Measurements from ENCODE around the gene TAS1R3. TPM values are rescaled to one million over a fixed set of nuclear protein-coding genes. Genes with fewer than 3 reads are reported as not detected.

The TAS1R3 gene
- total RNA-seq, 1 donor from 2014 or later = 0.34 TPM

DNA sequence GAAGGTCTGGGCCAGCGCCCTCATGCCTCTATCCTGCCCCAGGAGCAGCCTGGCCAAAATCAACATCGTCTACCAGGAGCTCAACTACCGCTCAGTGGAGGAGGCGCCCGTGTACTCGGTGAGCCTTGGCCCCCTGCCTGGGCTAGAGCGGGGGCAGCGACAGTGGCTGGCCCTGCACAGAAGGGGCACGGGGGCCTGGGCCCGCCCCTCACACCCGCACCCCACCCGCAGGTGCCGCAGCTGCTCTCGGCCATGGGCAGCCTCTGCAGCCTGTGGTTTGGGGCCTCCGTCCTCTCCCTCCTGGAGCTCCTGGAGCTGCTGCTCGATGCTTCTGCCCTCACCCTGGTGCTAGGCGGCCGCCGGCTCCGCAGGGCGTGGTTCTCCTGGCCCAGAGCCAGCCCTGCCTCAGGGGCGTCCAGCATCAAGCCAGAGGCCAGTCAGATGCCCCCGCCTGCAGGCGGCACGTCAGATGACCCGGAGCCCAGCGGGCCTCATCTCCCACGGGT, 40.0 kb upstream of the TAS1R3 start:
- no peaks in the 10 kb centered on the region for H3K27me3 Mint-ChIP-seq (ENCODE audit: insufficient read depth)
- intact Hi-C loops (cut with micrococcal nuclease) = loop anchor here (2.0 to 5.0 kb wide), 2 partner anchors 168 to 309 kb away; partner anchors contain the start of gene PERM1
- no peaks in the 10 kb centered on the region for H3K4me1 Mint-ChIP-seq (ENCODE audit: low read depth)
- no peak for DNase-seq (ENCODE audit: low spot score)
- H3K27ac Mint-ChIP-seq = no peak overlapping the region
- H3K36me3 Mint-ChIP-seq (ENCODE audit: low read depth) = no peaks in the 10 kb centered on the region
- no peaks in the 10 kb centered on the region for H3K9me3 Mint-ChIP-seq
- no peak overlapping the region for H3K4me3 Mint-ChIP-seq

DNA sequence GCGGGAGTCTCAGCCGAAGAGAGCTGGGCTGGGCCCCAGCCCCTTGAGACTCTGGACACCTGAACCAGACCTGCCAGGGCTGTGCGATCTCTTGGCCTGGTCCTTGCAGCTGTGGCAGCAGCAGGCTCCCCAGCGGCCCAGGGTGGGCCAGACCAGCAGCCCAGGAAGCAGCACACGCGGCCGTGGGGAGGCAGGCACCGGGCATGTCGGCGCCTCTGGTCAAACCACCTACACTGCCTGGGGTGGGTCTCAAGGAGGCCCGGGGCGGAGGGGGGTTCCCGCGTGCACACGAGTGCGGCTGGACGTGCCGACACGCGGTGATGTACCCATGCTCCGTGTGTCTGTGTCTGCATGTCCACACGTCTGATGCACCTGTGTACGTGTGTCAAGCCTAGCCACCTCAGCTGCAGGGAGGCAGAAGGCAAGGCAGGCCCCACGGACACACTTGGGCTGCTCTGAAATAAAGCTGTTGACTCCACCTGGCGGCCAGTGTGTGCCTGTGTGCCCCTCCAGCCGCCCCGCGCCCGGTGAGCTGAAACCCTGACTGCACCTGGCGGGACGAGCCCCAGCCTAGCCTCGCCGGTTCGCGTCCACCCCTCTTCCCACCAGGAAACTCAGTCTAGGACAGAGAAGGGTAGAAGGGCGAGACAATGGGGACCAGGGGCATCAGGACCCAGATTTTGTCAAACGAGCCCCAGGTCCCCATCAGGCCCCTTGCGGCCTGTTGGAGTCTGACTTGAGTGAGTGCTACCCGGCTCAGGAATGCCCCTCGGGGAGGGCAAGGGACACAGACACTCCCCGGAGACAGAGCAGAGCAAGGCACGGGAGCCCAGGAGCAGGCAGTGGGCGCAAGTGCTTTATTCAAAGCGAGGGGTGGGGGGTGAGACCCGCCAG, 39.3 kb upstream of the TAS1R3 start:
- no peak overlapping the region for H3K27ac Mint-ChIP-seq
- no peaks in the 10 kb centered on the region for H3K27me3 Mint-ChIP-seq (ENCODE audit: insufficient read depth)
- DNase-seq (ENCODE audit: low spot score) = peak; percentile 52
- H3K36me3 Mint-ChIP-seq (ENCODE audit: low read depth) = no peaks in the 10 kb centered on the region
- intact Hi-C loops (cut with micrococcal nuclease) = loop anchor here (2.0 to 5.0 kb wide), 3 partner anchors 169 to 309 kb away; partner anchors contain the start of gene PERM1
- H3K9me3 Mint-ChIP-seq = no peaks in the 10 kb centered on the region
- no peak overlapping the region for H3K4me3 Mint-ChIP-seq
- no peaks in the 10 kb centered on the region for H3K4me1 Mint-ChIP-seq (ENCODE audit: low read depth)

DNA sequence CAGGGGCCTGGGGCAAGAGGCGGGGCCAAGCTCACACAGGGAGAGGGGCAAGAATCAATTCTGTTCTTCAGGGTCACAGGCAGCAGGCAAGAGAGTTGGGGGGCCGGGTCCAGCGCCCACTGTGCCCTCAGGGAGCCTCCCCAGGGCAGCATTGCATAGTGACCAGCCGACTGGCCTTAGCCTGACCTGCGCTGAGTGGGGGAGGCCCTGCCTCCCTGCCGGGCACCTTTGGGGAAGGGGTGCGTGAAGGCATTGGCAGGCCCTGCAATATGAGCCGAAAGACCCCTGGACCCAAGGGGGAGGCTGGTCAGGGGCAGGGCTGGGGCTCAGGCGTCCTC, 38.7 kb upstream of the TAS1R3 start:
- intact Hi-C loops (cut with micrococcal nuclease) = loop anchor here (2.0 to 5.0 kb wide), 2 partner anchors 260 to 310 kb away; partner anchors contain the start of gene PERM1
- Mint-ChIP-seq H3K4me1 (ENCODE audit: low read depth) (no peaks in the 10 kb centered on the region), H3K36me3 (ENCODE audit: low read depth) (no peaks in the 10 kb centered on the region), H3K9me3 (no peaks in the 10 kb centered on the region), H3K27me3 (ENCODE audit: insufficient read depth) (no peaks in the 10 kb centered on the region), H3K4me3 (no peak overlapping the region), H3K27ac (no peak overlapping the region)
- DNase-seq (ENCODE audit: low spot score) = no peak

DNA sequence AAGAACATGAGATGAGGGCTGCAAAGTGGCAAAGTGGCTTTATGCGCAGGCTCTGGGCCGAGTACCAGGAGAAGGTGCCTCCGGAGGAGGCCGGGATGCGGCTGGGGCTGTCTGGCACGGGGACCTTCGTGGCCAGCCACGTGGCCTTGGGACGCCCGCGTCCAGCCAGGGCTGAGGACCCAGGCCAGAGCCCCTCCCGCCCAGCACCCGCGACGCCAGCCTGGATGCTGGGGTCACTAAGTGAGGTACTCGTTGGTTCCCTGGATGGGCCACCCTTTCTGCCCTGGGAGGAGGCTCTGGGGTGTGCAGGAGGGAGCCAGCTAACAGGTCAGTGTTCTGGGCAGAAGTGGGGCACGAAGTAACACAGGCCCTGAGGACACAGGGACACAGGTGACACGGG, 38.2 kb upstream of the TAS1R3 start:
- intact Hi-C loops (cut with micrococcal nuclease) = loop anchor here (2.0 to 5.0 kb wide), 2 partner anchors 260 to 311 kb away; partner anchors contain the start of gene PERM1
- Mint-ChIP-seq H3K27me3 (ENCODE audit: insufficient read depth) (no peaks in the 10 kb centered on the region), H3K36me3 (ENCODE audit: low read depth) (no peaks in the 10 kb centered on the region), H3K4me3 (no peak overlapping the region), H3K9me3 (no peaks in the 10 kb centered on the region), H3K27ac (no peak overlapping the region), H3K4me1 (ENCODE audit: low read depth) (no peaks in the 10 kb centered on the region)
- no peak for DNase-seq (ENCODE audit: low spot score)

DNA sequence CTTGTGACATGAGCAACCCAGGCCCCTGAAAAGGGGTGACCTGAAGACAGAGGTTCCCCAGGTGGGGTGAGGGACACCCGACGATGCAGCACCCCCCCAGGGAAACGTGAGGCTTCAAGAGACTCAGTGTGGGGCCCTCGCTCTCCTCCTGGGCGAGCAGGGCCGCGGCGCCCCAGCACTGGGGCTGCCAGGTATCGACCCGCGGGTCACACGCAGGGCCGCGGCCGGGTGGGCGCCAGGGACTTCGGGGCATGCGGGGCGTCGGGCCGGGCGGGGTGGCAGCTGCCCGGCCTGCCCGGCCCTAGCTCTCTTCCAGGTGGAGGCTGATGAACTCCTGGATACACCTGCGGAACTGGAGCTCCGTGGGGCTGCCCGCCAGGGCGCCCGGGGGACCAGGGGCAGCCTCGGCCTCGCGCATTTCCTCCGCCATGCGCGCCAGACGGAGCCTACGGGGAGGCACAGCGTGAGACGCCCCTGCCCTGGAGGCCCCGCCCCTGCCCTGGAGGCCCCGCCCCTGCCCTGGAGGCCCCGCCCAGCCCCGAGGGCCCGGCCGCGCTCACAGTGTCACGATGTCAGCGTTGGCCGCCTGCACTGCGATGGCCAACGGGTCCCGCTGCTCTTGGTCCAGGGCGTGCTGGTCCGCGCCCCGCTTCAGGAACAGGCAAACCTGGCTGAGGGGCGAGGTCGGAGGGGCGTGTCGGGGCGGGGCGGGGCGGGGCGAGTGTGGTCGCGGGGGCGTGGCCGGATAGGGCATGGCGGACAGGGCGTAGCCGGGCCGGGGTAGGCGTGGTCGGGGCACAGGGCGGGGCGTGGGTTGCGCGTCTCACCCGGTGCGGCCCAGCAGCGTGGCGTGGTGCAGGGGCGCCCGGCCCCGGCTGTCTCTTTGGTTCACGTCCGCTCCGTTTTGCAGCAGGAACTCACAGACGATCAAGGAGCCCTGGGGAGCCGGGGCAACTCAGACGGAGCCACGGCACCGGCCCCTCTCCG, 37.5 kb upstream of the TAS1R3 start:
- intact Hi-C loops (cut with micrococcal nuclease) = loop anchor here (2.0 to 5.0 kb wide), 2 partner anchors 261 to 311 kb away; partner anchors contain the start of gene PERM1
- no peaks in the 10 kb centered on the region for H3K9me3 Mint-ChIP-seq
- no peak for DNase-seq (ENCODE audit: low spot score)
- H3K27ac Mint-ChIP-seq = no peak overlapping the region
- no peaks in the 10 kb centered on the region for H3K36me3 Mint-ChIP-seq (ENCODE audit: low read depth)
- no peaks in the 10 kb centered on the region for H3K4me1 Mint-ChIP-seq (ENCODE audit: low read depth)
- no peaks in the 10 kb centered on the region for H3K27me3 Mint-ChIP-seq (ENCODE audit: insufficient read depth)
- H3K4me3 Mint-ChIP-seq = no peak overlapping the region

DNA sequence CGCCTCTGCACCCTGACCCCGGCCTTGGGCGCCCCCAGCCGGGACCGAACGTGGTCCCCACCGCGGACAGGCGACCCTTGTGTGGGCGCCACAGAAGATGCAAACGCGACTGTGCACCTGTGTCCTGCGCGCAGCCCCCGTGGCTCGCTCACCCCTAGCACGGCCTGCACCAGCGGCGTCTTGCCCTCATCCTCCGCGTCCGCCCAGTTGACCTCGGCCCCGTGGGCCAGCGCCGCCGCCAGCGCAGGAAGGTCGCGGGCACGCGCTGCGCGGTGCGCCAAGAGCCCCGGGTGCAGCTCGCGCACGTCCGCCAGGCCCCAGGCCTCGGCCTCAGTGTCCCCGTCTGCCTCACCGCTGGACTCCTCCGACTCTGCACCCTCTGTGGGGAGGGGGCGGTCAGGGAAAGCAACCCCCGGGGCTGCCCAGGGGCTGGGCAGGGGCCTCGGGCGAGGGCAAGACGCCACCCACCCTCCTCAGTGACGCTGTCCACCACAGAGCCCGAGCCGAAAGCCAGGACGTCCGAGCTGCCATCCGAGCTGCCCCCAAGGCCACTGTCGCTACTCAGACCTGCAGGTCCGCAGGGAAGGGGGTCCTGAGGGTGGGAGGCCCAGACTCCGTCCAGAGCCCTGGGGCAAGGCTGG, 36.7 kb upstream of the TAS1R3 start:
- no peaks in the 10 kb centered on the region for H3K9me3 Mint-ChIP-seq
- intact Hi-C loops (cut with micrococcal nuclease) = loop anchor here (5.0 kb wide), 1 partner anchor 312 kb away; the partner anchor contains the start of gene PERM1
- H3K4me3 Mint-ChIP-seq = no peak overlapping the region
- no peak for DNase-seq (ENCODE audit: low spot score)
- H3K4me1 Mint-ChIP-seq (ENCODE audit: low read depth) = no peaks in the 10 kb centered on the region
- no peak overlapping the region for H3K27ac Mint-ChIP-seq
- H3K36me3 Mint-ChIP-seq (ENCODE audit: low read depth) = no peaks in the 10 kb centered on the region
- no peaks in the 10 kb centered on the region for H3K27me3 Mint-ChIP-seq (ENCODE audit: insufficient read depth)

DNA sequence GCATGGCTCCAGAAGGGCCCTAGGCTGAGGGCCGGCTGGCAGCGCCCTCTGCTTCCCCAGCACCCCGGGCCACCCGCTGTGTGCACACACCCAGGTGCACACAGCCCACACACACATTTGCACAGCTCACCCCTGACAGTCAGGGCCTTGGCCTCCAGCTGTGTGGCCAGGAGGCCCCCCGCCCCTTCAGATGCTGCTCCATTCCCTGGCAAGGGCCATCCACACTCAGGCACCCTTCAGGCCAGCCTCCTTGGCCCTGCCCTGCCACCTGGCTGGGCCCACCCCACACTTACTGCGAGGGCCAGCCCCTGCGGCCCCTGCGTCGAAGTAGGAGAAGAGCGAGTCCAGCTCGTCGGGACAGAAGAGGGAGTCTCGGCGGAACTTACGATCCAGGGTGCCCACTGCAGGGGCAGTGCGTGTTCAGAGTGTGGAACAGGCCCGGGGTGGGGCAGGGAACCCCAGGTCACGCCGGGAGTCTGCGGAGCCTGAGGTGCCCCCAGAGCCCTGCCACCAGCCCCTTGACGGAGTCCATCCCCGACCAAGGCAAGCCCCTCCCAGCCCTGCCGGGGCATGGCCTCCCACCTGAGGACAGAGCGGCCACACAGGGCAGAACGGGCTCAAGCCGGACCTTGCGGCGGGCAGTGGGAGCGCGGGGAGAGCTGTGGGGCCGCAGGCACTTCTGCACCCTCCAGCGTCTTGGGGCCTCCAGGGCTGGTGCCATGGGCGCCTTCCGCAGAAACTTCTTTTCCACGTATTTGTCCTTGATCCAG, 35.7 kb upstream of the TAS1R3 start:
- Mint-ChIP-seq H3K9me3 (no peaks in the 10 kb centered on the region), H3K4me3 (no peak overlapping the region), H3K27ac (no peak overlapping the region), H3K36me3 (ENCODE audit: low read depth) (no peaks in the 10 kb centered on the region), H3K4me1 (ENCODE audit: low read depth) (no peaks in the 10 kb centered on the region), H3K27me3 (ENCODE audit: insufficient read depth) (no peaks in the 10 kb centered on the region)
- DNase-seq (ENCODE audit: low spot score) = no peak
- intact Hi-C loops (cut with micrococcal nuclease) = no loop called here

DNA sequence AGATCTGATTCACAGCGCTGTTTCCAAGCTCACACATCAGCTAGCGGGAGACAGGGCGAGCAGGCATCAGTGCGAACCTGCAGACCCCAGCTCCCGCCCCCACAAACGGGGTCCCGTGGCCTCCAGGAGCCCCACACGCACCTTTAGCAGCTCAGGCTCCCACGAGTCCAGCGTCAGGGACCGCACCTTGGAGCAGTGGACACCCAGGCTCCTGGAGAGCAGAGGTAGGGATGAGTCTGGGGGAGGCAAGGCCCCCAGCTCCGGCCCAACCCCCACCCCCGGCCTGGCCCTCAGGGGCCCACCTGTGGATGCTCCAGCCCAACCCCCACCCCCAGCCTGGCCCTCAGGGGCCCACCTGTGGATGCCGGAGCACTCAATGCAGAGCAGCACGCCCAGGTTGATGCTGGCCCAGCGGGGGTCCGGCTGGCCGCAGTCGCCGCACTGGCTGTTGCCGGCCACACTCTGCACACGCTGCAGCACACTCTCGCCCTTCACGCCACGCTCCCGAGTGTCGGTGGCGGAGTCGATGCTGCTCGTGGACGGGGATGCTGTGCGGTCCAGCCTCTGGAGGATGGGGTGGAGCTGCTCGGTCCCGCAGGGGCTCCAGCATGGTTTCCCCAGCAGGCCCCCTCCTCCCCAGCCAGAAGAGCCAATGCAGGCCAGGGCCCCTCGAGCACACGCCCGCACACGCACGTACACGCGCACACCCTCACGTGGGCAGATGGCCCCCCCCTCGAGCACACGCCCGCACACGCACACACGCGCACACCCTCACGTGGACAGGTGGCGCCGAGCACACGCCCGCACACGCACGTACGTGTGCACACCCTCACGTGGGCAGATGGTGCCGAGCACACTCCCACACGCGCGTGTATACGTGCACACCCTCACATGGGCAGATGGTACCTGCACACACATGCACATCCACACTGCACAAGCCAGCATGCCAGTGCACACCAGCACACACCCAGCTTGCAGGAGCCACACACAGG, 34.7 kb upstream of the TAS1R3 start:
- intact Hi-C loops (cut with micrococcal nuclease) = no loop called here
- DNase-seq (ENCODE audit: low spot score) = no peak
- no peaks in the 10 kb centered on the region for H3K9me3 Mint-ChIP-seq
- H3K27ac Mint-ChIP-seq = no peak overlapping the region
- H3K4me1 Mint-ChIP-seq (ENCODE audit: low read depth) = no peaks in the 10 kb centered on the region
- no peaks in the 10 kb centered on the region for H3K36me3 Mint-ChIP-seq (ENCODE audit: low read depth)
- H3K27me3 Mint-ChIP-seq (ENCODE audit: insufficient read depth) = no peaks in the 10 kb centered on the region
- no peak overlapping the region for H3K4me3 Mint-ChIP-seq

DNA sequence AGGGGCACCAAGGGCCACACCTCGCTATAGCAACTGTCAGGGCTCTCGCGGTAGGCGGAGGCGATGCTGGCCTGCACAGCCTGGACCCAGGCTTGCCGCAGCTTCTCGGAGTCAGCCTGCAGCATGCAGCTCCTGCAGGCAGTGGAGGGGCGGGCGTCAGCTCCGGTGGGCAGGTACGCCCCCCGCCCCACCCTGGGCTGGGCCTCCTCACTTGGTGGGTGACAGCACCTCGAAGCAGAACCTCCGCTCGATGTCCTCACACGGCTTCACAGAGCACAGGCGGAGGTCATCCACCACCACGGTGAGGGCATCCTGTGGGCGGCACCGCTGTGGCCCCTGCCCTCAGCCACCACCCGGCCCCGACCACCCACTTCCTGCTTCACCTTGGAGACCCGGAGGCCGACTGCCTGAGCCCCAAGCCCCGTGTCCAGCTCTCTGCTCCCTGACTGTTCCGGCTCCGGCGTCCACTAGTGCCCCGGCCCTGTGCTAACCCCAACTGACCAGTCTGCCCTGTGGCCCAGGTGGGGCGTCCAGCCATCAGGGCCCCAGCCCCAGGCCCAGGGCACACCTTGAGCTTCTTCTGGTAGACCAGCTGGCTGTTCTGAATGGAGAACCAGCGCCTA, 33.2 kb upstream of the TAS1R3 start:
- no peaks in the 10 kb centered on the region for H3K9me3 Mint-ChIP-seq
- no peak overlapping the region for H3K27ac Mint-ChIP-seq
- no peak for DNase-seq (ENCODE audit: low spot score)
- intact Hi-C loops (cut with micrococcal nuclease) = no loop called here
- H3K4me3 Mint-ChIP-seq = no peak overlapping the region
- no peaks in the 10 kb centered on the region for H3K4me1 Mint-ChIP-seq (ENCODE audit: low read depth)
- no peaks in the 10 kb centered on the region for H3K27me3 Mint-ChIP-seq (ENCODE audit: insufficient read depth)
- no peaks in the 10 kb centered on the region for H3K36me3 Mint-ChIP-seq (ENCODE audit: low read depth)

DNA sequence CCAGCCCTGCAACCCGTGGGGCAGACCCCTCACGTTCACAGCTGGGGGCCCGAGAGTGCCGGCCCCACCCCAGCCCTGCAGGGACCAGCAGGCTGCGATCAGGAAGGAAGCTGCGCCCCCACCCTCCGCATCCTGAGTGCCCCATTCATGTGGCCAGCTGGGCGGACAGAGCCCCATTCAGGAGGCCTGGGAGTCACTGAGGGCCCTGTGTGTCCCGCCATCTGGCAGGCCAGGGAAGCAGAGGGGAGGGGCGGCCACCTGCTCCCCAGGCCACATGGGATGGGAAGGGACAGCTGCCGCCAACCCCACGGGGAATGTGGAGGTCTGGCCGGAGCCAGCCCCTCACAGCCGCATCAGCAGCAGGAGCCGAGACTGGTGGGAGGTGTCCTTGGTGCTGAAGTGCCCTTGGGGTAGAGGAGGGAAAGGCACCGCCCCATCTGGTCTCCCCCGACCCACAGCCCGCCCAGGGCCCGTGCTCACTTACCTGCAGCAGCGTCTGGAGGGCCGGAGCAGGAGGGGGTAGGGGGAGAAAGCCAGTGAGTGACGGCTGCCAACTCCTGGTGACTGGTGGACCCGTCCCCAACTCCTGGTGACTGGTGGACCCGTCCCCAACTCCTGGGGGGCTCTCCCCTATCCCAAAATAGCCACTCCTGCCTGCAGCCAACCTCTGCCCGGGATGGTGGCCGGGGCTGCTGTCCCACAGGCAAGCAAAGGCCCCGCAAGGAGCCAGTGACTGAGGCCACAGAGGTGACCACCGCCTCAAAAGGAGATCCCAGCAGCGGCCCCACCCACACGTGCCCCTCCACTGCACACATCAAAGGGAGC, 32.0 kb upstream of the TAS1R3 start:
- Mint-ChIP-seq H3K9me3 (no peaks in the 10 kb centered on the region), H3K4me3 (no peak overlapping the region), H3K36me3 (ENCODE audit: low read depth) (no peaks in the 10 kb centered on the region), H3K27ac (no peak overlapping the region), H3K27me3 (ENCODE audit: insufficient read depth) (no peaks in the 10 kb centered on the region), H3K4me1 (ENCODE audit: low read depth) (no peaks in the 10 kb centered on the region)
- intact Hi-C loops (cut with micrococcal nuclease) = no loop called here
- no peak for DNase-seq (ENCODE audit: low spot score)

Data from activated T-helper 1 cell treated with anti-CD3 and anti-CD28 coated beads, Interleukin-12 subunit alpha, Interleukin-12 subunit beta, Interleukin-2, Interleukin-4 antibody, amounts not matched to agents 30 ng/mL and 10 ng/mL and 1 ng/mL, durations not matched to agents 14 hours and 24 hours and 36 hours (primary cell).